ENCODE data around the gene SLC39A7.

DNA sequence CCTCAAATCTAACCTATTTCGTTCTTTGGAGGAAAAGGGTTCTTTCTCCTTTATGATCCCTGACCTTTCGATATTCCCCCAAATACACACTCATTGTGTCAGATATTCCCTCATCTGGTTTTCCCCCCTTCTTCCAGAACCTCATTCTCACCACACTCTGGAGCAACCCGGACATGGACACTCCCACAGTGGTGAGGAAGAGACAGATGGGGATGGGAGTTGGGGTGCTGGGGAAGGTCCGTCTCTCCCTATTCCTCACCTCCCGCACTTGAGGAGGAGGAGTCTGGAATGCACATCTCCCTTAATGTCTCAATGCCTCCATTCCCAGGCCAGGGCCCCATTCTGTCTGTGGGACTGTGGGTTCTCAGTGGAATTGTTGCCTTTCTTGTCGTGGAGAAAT is 1.3 kb downstream of the SLC39A7 start:
- TF ChIP-seq EZH2 (IDR thresholded peaks at IDR 0.05; ENCODE audit: insufficient read depth, poor library complexity, severe bottlenecking) (no peak), EZH2phosphoT487 (IDR thresholded peaks at IDR 0.05; ENCODE audit: insufficient read depth, low read depth) (no peak)
